Measurements from ENCODE around the gene ANXA9. TPM values are rescaled to one million over a fixed set of nuclear protein-coding genes. Genes with fewer than 3 reads are reported as not detected.
A peak's percentile ranks its signal among the peaks of the same experiment; 100 is the strongest.

ANXA9 gene
- total RNA-seq, result 39.7 TPM

GRCh38 chr1:150981805-150982712 lies at the start of gene ANXA9:
Gene ANXA9 (plus strand): TSS chr1:150982292. CDS start chr1:150983106, 814 bp downstream.
- DNase-seq (ENCODE audit: low spot score), result no peak

GRCh38 chr1:150944856-150945255 lies 37.2 kb upstream of the ANXA9 start:
- DNase-seq (ENCODE audit: low spot score), result no peak

GRCh38 chr1:150954708-150955107 lies 27.4 kb upstream of the ANXA9 start:
- no peak for DNase-seq (ENCODE audit: low spot score)

GRCh38 chr1:150955280-150955679 lies 26.8 kb upstream of the ANXA9 start:
- DNase-seq (ENCODE audit: low spot score), result no peak

GRCh38 chr1:150957666-150958065 lies 24.4 kb upstream of the ANXA9 start:
- no peak for DNase-seq (ENCODE audit: low spot score)

GRCh38 chr1:150960646-150961045 lies 21.4 kb upstream of the ANXA9 start:
- no peak for DNase-seq (ENCODE audit: low spot score)

GRCh38 chr1:150961756-150962155 lies 20.3 kb upstream of the ANXA9 start:
- no peak for DNase-seq (ENCODE audit: low spot score)

GRCh38 chr1:150963321-150964163 lies 18.6 kb upstream of the ANXA9 start:
- no peak for DNase-seq (ENCODE audit: low spot score)

GRCh38 chr1:150964164-150964489 lies 18.0 kb upstream of the ANXA9 start:
- no peak for DNase-seq (ENCODE audit: low spot score)

- no peak for DNase-seq (ENCODE audit: low spot score)
These were observed 16.5 kb upstream of the ANXA9 start for GRCh38 chr1:150965605-150966004.

- no peak for DNase-seq (ENCODE audit: low spot score)
These were observed 16.1 kb upstream of the ANXA9 start for GRCh38 chr1:150966011-150966410.

- DNase-seq (ENCODE audit: low spot score), result no peak
These were observed 14.2 kb upstream of the ANXA9 start for GRCh38 chr1:150967936-150968335.

GRCh38 chr1:150968491-150968890 lies 13.6 kb upstream of the ANXA9 start:
- no peak for DNase-seq (ENCODE audit: low spot score)

GRCh38 chr1:150969626-150970025 lies 12.5 kb upstream of the ANXA9 start:
- DNase-seq (ENCODE audit: low spot score), result no peak

GRCh38 chr1:150970808-150971582 lies 11.1 kb upstream of the ANXA9 start:
- peak; percentile 80 for DNase-seq (ENCODE audit: low spot score)

- DNase-seq (ENCODE audit: low spot score), result no peak
These were observed 10.3 kb upstream of the ANXA9 start for GRCh38 chr1:150971583-150972416.

GRCh38 chr1:150972417-150972940 lies 9.6 kb upstream of the ANXA9 start:
- DNase-seq (ENCODE audit: low spot score), result no peak

GRCh38 chr1:150973258-150973835 lies 8.7 kb upstream of the ANXA9 start:
- no peak for DNase-seq (ENCODE audit: low spot score)

- no peak for DNase-seq (ENCODE audit: low spot score)
These were observed 8.1 kb upstream of the ANXA9 start for GRCh38 chr1:150973836-150974579.

Data from ureter (tissue), 1 donor.